Liver (tissue), 9 donors: Measurements from ENCODE around the gene SELENOV. TPM values are rescaled to one million over a fixed set of nuclear protein-coding genes. Genes with fewer than 3 reads are reported as not detected.

Experiments
- DNase-seq: peaks from one replicate; pipeline ENCODE4 v3.0.0-alpha.2; 2017; ENCODE audit warnings: low spot score
- H3K27ac ChIP-seq, 2 donors: one replicate each; pipeline ENCODE4 v1.7.0; 2013; ENCODE audit warnings: inconsistent platforms in 2 of 2, low read length in 2 of 2, control low read depth in 1 of 2, low read depth in 1 of 2, mild to moderate bottlenecking in 1 of 2
- H3K27me3 ChIP-seq, 4 donors: one replicate each; pipeline versions ENCODE4 v1.6.1 to v1.7.0; 2013; ENCODE audit warnings: low read length in 3 of 4, inconsistent platforms in 1 of 4, mild to moderate bottlenecking in 1 of 4, moderate library complexity in 1 of 4; ENCODE audit not compliant: control insufficient read depth in 4 of 4, insufficient read depth in 4 of 4
- H3K36me3 ChIP-seq, 4 donors: one replicate each; pipeline versions ENCODE4 v1.6.1 to v1.7.0; 2013; ENCODE audit warnings: low read length in 3 of 4, mild to moderate bottlenecking in 3 of 4, low read depth in 1 of 4, moderate library complexity in 1 of 4; ENCODE audit not compliant: control insufficient read depth in 4 of 4, insufficient read depth in 3 of 4
- H3K4me1 ChIP-seq, 4 donors: one replicate each; pipeline versions ENCODE4 v1.6.1 to v1.7.0; 2013; ENCODE audit warnings: low read length in 3 of 4, mild to moderate bottlenecking in 3 of 4, moderate library complexity in 1 of 4; ENCODE audit not compliant: control insufficient read depth in 4 of 4, insufficient read depth in 4 of 4
- H3K4me3 ChIP-seq, 3 donors: one replicate each; pipeline versions ENCODE4 v1.6.1 to v1.7.0; 2013; ENCODE audit warnings: low read length in 3 of 3, control low read depth in 1 of 3, low read depth in 1 of 3, mild to moderate bottlenecking in 1 of 3
- H3K9ac ChIP-seq, 2 donors: one replicate each; pipeline ENCODE4 v1.7.0; 2013; ENCODE audit warnings: low read length in 2 of 2, mild to moderate bottlenecking in 2 of 2, moderate library complexity in 2 of 2, control low read depth in 1 of 2, low read depth in 1 of 2
- H3K9me3 ChIP-seq, 4 donors: one replicate each; pipeline versions ENCODE4 v1.6.1 to v1.7.0; 2013; ENCODE audit warnings: low read length in 3 of 4; ENCODE audit not compliant: control insufficient read depth in 4 of 4
- EGR1 ChIP-seq, 2 donors: IDR thresholded peaks; 2 replicates each; pipeline ENCODE4 v1.6.1; 2016 to 2018; ENCODE audit warnings: antibody characterized with exemption in 2 of 2, low read depth in 2 of 2
- FOXA1 ChIP-seq: IDR thresholded peaks from 2 replicates; pipeline ENCODE4 v1.6.1; 2016; ENCODE audit warnings: antibody characterized with exemption
- FOXA2 ChIP-seq: IDR thresholded peaks from 2 replicates; pipeline ENCODE4 v1.6.1; 2016; ENCODE audit warnings: antibody characterized with exemption
- GABPA ChIP-seq, 2 donors: IDR thresholded peaks in 1 of 2; conservative IDR thresholded peaks in 1 of 2; 2 replicates each; pipeline ENCODE4 v1.6.1; 2016; ENCODE audit warnings: antibody characterized with exemption in 2 of 2, mild to moderate bottlenecking in 1 of 2, moderate library complexity in 1 of 2
- HNF4A ChIP-seq, 2 donors: conservative IDR thresholded peaks; 2 replicates each; pipeline ENCODE4 v1.6.1; 2016; ENCODE audit warnings: antibody characterized with exemption in 2 of 2, mild to moderate bottlenecking in 2 of 2
- HNF4G ChIP-seq: IDR thresholded peaks from 2 replicates; pipeline ENCODE4 v1.6.1; 2016; ENCODE audit warnings: antibody characterized with exemption
- JUND ChIP-seq, 2 donors: IDR thresholded peaks; 2 replicates each; pipeline ENCODE4 v1.6.1; 2016; ENCODE audit warnings: antibody characterized with exemption in 2 of 2
- NR2F2 ChIP-seq: IDR thresholded peaks from 2 replicates; pipeline ENCODE4 v1.6.1; 2016; ENCODE audit warnings: antibody characterized with exemption
- RAD21 ChIP-seq, 2 donors: IDR thresholded peaks; 2 replicates each; pipeline ENCODE4 v1.6.1; 2016; ENCODE audit warnings: antibody characterized with exemption in 2 of 2, mild to moderate bottlenecking in 2 of 2
- RXRA ChIP-seq, 2 donors: IDR thresholded peaks; 2 replicates each; pipeline ENCODE4 v1.6.1; 2017 to 2018; ENCODE audit warnings: antibody characterized with exemption in 2 of 2, mild to moderate bottlenecking in 1 of 2
- SP1 ChIP-seq: IDR thresholded peaks from 2 replicates; pipeline ENCODE4 v1.6.1; 2018; ENCODE audit warnings: antibody characterized with exemption, mild to moderate bottlenecking
- TAF1 ChIP-seq: conservative IDR thresholded peaks from 2 replicates; pipeline ENCODE4 v1.6.1; 2016; ENCODE audit warnings: antibody characterized with exemption, mild to moderate bottlenecking
- YY1 ChIP-seq: IDR thresholded peaks from 2 replicates; pipeline ENCODE4 v1.6.1; 2016; ENCODE audit warnings: antibody characterized with exemption, mild to moderate bottlenecking
- WGBS: extraction: QIAGEN DNeasy Blood & Tissue Kit; methylation state at CpG from one replicate; pipeline ENCODE4 v1.1.7; 2013; 5-methylcytosine and 5-hydroxymethylcytosine counted together
- polyA plus RNA-seq, 2 donors: library from polyadenylated mRNA; stranded (reverse) in 1 of 2; unstranded in 1 of 2; fragments of 200-250 nt in 1 of 2; fragments of >200 nt in 1 of 2; fragmentation: Nextera tagmentation in 1 of 2; extraction: Ambion mirVana in 1 of 2; gene quantifications; one replicate each; pipeline versions ENCODE4 v1.2.1 to v1.2.3, GENCODE V29; 2013 to 2015
- total RNA-seq, 2 donors: library from RNA; depleted of rRNA; stranded (reverse); fragments of >200 nt; gene quantifications; one replicate each; pipeline ENCODE4 v1.2.3, GENCODE V29; 2014
- TF ChIP-seq, protein P1 (sequence below): IDR thresholded peaks from 2 replicates; pipeline ENCODE4 v1.6.1; 2016; ENCODE audit warnings: antibody characterized with exemption
- TF ChIP-seq, protein P2 (sequence below): IDR thresholded peaks from 2 replicates; pipeline ENCODE4 v1.6.1; 2016; ENCODE audit warnings: antibody characterized with exemption
- TF ChIP-seq, protein P3 (sequence below): fragments of 150-350 bp; IDR thresholded peaks from 2 replicates; pipeline ENCODE4 v1.5.1; 2017; ENCODE audit warnings: improper control_type of control experiment, low read depth, low read length; ENCODE audit not compliant: missing input control
- TF ChIP-seq, protein P4 (sequence below): IDR thresholded peaks from 2 replicates; pipeline ENCODE4 v1.6.1; 2016; ENCODE audit warnings: antibody characterized with exemption, mild to moderate bottlenecking
- TF ChIP-seq, protein P5 (sequence below): IDR thresholded peaks from 2 replicates; pipeline ENCODE4 v1.6.1; 2016; ENCODE audit warnings: antibody characterized with exemption
- donor health status: healthy.
- donor health status: healthy.
- donor health status: healthy.
- donor health status: healthy.
- donor health status: healthy.

The SELENOV gene
- total and polyA plus RNA-seq, 4 donors, result not detected

DNA sequence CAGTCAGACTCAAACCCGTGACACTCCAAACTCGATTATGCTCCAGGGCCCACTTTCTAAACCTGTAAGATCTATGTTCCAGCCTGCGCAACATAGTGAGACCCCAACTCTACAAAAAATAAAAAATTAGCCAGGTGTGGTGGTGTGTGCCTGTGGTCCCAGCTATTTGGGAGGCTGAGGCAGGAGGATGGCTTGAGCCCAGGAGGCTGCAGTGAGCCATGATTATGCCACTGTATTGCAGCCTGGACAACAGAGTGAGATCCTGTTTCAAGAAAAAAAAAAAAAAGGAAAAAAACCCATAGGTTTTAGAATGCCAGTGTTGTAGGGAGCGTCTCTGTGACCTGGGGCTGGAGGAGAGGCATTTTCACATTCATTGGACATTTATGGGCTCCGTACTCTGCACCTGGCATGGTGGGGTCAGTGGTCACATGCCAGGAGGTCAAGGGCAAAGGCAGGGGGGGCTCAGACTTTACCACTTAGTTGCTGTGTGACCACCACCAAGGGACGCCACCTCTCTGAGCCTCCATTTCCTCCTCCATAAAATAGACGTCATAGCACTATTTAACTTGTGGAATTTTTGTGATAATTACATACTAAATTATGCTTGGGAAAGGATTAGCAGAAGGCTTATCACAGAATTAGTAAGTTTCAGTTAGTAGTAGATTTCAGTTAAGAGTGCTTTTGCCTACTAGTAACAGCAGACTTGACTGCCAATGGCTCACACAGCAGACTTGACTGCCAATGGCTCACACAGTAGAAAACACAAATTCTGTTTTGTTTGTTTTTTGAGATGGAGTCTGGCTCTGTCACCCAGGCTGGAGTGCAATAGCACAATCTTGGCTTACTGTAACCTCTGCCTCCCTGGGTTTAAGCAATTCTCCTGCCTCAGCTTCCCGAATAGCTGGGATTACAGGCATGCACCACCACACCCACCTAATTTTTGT lies 5.9 kb downstream of the SELENOV start:
- TF ChIP-seq EGR1 (IDR thresholded peaks at IDR 0.05; ENCODE audit: low read depth in 2 of 2) (no peak), JUND (IDR thresholded peaks at IDR 0.05) (no peak), HNF4A (conservative IDR thresholded peaks at IDR 0.05) (no peak), NR2F2 (no peak), RXRA (IDR thresholded peaks at IDR 0.05) (no peak), FOXA1 (no peak), TAF1 (no peak), YY1 (no peak), GABPA (IDR thresholded peaks at IDR 0.05 in 1 of 2, conservative IDR thresholded peaks at IDR 0.05 in 1 of 2) (no peak), RAD21 (IDR thresholded peaks at IDR 0.05) (no peak), SP1 (no peak), HNF4G (no peak)
- TF ChIP-seq, protein P1, sequence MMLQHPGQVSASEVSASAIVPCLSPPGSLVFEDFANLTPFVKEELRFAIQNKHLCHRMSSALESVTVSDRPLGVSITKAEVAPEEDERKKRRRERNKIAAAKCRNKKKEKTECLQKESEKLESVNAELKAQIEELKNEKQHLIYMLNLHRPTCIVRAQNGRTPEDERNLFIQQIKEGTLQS, result no peak
- TF ChIP-seq, protein P2, sequence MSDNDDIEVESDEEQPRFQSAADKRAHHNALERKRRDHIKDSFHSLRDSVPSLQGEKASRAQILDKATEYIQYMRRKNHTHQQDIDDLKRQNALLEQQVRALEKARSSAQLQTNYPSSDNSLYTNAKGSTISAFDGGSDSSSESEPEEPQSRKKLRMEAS, result no peak
- TF ChIP-seq, protein P3, sequence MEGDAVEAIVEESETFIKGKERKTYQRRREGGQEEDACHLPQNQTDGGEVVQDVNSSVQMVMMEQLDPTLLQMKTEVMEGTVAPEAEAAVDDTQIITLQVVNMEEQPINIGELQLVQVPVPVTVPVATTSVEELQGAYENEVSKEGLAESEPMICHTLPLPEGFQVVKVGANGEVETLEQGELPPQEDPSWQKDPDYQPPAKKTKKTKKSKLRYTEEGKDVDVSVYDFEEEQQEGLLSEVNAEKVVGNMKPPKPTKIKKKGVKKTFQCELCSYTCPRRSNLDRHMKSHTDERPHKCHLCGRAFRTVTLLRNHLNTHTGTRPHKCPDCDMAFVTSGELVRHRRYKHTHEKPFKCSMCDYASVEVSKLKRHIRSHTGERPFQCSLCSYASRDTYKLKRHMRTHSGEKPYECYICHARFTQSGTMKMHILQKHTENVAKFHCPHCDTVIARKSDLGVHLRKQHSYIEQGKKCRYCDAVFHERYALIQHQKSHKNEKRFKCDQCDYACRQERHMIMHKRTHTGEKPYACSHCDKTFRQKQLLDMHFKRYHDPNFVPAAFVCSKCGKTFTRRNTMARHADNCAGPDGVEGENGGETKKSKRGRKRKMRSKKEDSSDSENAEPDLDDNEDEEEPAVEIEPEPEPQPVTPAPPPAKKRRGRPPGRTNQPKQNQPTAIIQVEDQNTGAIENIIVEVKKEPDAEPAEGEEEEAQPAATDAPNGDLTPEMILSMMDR, result no peak
- TF ChIP-seq, protein P4, sequence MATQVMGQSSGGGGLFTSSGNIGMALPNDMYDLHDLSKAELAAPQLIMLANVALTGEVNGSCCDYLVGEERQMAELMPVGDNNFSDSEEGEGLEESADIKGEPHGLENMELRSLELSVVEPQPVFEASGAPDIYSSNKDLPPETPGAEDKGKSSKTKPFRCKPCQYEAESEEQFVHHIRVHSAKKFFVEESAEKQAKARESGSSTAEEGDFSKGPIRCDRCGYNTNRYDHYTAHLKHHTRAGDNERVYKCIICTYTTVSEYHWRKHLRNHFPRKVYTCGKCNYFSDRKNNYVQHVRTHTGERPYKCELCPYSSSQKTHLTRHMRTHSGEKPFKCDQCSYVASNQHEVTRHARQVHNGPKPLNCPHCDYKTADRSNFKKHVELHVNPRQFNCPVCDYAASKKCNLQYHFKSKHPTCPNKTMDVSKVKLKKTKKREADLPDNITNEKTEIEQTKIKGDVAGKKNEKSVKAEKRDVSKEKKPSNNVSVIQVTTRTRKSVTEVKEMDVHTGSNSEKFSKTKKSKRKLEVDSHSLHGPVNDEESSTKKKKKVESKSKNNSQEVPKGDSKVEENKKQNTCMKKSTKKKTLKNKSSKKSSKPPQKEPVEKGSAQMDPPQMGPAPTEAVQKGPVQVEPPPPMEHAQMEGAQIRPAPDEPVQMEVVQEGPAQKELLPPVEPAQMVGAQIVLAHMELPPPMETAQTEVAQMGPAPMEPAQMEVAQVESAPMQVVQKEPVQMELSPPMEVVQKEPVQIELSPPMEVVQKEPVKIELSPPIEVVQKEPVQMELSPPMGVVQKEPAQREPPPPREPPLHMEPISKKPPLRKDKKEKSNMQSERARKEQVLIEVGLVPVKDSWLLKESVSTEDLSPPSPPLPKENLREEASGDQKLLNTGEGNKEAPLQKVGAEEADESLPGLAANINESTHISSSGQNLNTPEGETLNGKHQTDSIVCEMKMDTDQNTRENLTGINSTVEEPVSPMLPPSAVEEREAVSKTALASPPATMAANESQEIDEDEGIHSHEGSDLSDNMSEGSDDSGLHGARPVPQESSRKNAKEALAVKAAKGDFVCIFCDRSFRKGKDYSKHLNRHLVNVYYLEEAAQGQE, result no peak
- Histone ChIP-seq H3K27ac (no peak overlapping the region), H3K36me3 (peaks cover 0 to 2% (median 0%) of the 10 kb centered on the region in 4 donors), H3K9ac (no peak overlapping the region), H3K4me1 (peaks cover 0 to under 1% (median 0%) of the 10 kb centered on the region in 4 donors), H3K4me3 (no peak overlapping the region), H3K27me3 (peaks cover 0 to 8% (median 3%) of the 10 kb centered on the region in 4 donors), H3K9me3 (no peaks in the 10 kb centered on the region)
- DNase-seq, result no peak
- WGBS, result 84% methylated on average over 8 of the region's 8 CpGs

DNA sequence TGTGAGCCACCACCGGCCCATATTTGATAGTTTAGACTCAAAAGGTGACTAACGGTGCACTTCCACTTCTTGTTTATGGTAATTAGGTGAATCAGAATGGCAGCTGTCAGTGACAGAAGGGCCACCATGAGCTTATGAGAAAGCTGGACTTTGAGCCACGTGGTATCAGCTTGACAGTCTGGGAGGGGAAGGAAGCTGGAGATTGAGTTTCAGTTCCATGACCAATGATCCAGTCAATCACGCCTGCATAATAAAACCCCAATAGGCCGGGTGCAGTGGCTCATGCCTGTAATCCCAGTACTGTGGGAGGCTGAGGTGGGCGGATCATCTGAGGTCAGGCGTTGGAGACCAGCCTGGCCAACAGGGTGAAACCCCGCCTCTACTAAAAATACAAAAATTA lies 9.6 kb downstream of the SELENOV start:
- Histone ChIP-seq H3K36me3 (peaks cover 0 to 2% (median 0%) of the 10 kb centered on the region in 4 donors), H3K4me1 (no peaks in the 10 kb centered on the region), H3K27ac (no peak overlapping the region), H3K4me3 (no peak overlapping the region), H3K9ac (no peak overlapping the region), H3K9me3 (no peaks in the 10 kb centered on the region), H3K27me3 (no peaks in the 10 kb centered on the region)
- TF ChIP-seq, protein P1, result no peak
- no peak for TF ChIP-seq YY1
- TF ChIP-seq, protein P3, result no peak
- no peak for TF ChIP-seq HNF4G
- no peak for TF ChIP-seq SP1
- TF ChIP-seq, protein P5, sequence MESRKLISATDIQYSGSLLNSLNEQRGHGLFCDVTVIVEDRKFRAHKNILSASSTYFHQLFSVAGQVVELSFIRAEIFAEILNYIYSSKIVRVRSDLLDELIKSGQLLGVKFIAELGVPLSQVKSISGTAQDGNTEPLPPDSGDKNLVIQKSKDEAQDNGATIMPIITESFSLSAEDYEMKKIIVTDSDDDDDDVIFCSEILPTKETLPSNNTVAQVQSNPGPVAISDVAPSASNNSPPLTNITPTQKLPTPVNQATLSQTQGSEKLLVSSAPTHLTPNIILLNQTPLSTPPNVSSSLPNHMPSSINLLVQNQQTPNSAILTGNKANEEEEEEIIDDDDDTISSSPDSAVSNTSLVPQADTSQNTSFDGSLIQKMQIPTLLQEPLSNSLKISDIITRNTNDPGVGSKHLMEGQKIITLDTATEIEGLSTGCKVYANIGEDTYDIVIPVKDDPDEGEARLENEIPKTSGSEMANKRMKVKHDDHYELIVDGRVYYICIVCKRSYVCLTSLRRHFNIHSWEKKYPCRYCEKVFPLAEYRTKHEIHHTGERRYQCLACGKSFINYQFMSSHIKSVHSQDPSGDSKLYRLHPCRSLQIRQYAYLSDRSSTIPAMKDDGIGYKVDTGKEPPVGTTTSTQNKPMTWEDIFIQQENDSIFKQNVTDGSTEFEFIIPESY, result no peak
- no peak for TF ChIP-seq JUND (IDR thresholded peaks at IDR 0.05)
- no peak for TF ChIP-seq GABPA (IDR thresholded peaks at IDR 0.05 in 1 of 2, conservative IDR thresholded peaks at IDR 0.05 in 1 of 2)
- no peak for TF ChIP-seq NR2F2
- no peak for TF ChIP-seq RAD21 (IDR thresholded peaks at IDR 0.05)
- TF ChIP-seq FOXA1, result no peak
- TF ChIP-seq FOXA2, result no peak
- no peak for TF ChIP-seq RXRA (IDR thresholded peaks at IDR 0.05)
- TF ChIP-seq EGR1 (IDR thresholded peaks at IDR 0.05; ENCODE audit: low read depth in 2 of 2), result no peak
- DNase-seq, result no peak
- WGBS, result 86% methylated on average over 8 of the region's 8 CpGs
